ENCODE measurements around the gene CASP14.

- TF ChIP-seq GATA2 (IDR thresholded peaks at IDR 0.05; ENCODE audit: low read depth, low read length) (no peak), GATA3 (IDR thresholded peaks at IDR 0.05; ENCODE audit: low read depth, low read length) (no peak)
These were observed 3.8 kb upstream of the CASP14 start for GRCh38 chr19:15045506-15045905.

All from SH-SY5Y (cell line).